OCI-LY1 (cell line): ENCODE results near the gene FAM193B.

Experiments used
- H2AFZ ChIP-seq: fragments of 200-600 bp; sonication (generic), shearing (Covaris generic); 2 replicates; pipeline ENCODE4 v1.6.0; 2014; ENCODE audit warnings: antibody characterized with exemption, mild to moderate bottlenecking, low read length
- H3F3A ChIP-seq: fragments of 200-600 bp; sonication (generic), shearing (Covaris generic); 2 replicates; pipeline ENCODE4 v1.6.0; 2014; ENCODE audit warnings: mild to moderate bottlenecking, antibody characterized with exemption, low read length, moderate library complexity; ENCODE audit not compliant: insufficient read depth
- H3K27ac ChIP-seq: fragments of 200-600 bp; sonication (generic); 2 replicates; pipeline ENCODE4 v1.5.1; 2014; ENCODE audit warnings: low read length, mixed run types, mild to moderate bottlenecking, low read depth; ENCODE audit not compliant: poor library complexity, severe bottlenecking
- H3K27me3 ChIP-seq: fragments of 200-600 bp; sonication (generic); 2 replicates; pipeline ENCODE4 v1.6.0; 2014; ENCODE audit warnings: antibody characterized with exemption, mild to moderate bottlenecking, low read length, moderate library complexity; ENCODE audit not compliant: insufficient read depth
- H3K36me3 ChIP-seq: fragments of 200-600 bp; sonication (generic); 2 replicates; pipeline ENCODE4 v1.6.1; 2014; ENCODE audit warnings: mild to moderate bottlenecking, antibody characterized with exemption, low read length, moderate library complexity, mixed read lengths; ENCODE audit not compliant: insufficient read depth
- H3K4me1 ChIP-seq: fragments of 200-600 bp; sonication (generic); 2 replicates; pipeline ENCODE4 v1.5.1; 2014; ENCODE audit warnings: mild to moderate bottlenecking, low read length, moderate library complexity; ENCODE audit not compliant: insufficient read depth, severe bottlenecking
- H3K4me2 ChIP-seq: fragments of 200-600 bp; sonication (generic), shearing (Covaris generic); 2 replicates; pipeline ENCODE4 v1.6.1; 2014; ENCODE audit warnings: low read length
- H3K4me3 ChIP-seq: fragments of 200-600 bp; sonication (generic); 2 replicates; pipeline ENCODE4 v1.5.1; 2014; ENCODE audit warnings: low read length, low read depth, mild to moderate bottlenecking, mixed read lengths; ENCODE audit not compliant: poor library complexity, severe bottlenecking
- H3K79me2 ChIP-seq: fragments of 200-600 bp; shearing (Covaris generic); 2 replicates; pipeline ENCODE4 v1.6.1; 2016; ENCODE audit warnings: mixed run types, low read length, mixed read lengths; ENCODE audit not compliant: insufficient read depth
- H3K9ac ChIP-seq: fragments of 200-600 bp; sonication (generic), shearing (Covaris generic); 2 replicates; pipeline ENCODE4 v1.6.1; 2014; ENCODE audit warnings: mild to moderate bottlenecking, low read length, mixed read lengths
- H3K9me2 ChIP-seq: fragments of 200-600 bp; sonication (generic), shearing (Covaris generic); 2 replicates; pipeline ENCODE4 v1.6.1; 2014; ENCODE audit warnings: low read depth, mild to moderate bottlenecking, low read length, mixed read lengths
- H3K9me3 ChIP-seq: fragments of 200-600 bp; shearing (Covaris generic); 2 replicates; pipeline ENCODE4 v1.6.1; 2014; ENCODE audit warnings: low read length, mixed read lengths
- H4K20me1 ChIP-seq: fragments of 200-600 bp; sonication (generic), shearing (Covaris generic); 2 replicates; pipeline ENCODE4 v1.6.0; 2016; ENCODE audit warnings: mild to moderate bottlenecking, low read length; ENCODE audit not compliant: insufficient read depth
- CTCF ChIP-seq: fragments of 200-600 bp; sonication (generic), shearing (Covaris generic); IDR thresholded peaks from 2 replicates; pipeline ENCODE4 v1.5.1; 2017; ENCODE audit warnings: mild to moderate bottlenecking, antibody characterized with exemption, low read length, moderate library complexity, mixed read lengths
- EZH2 ChIP-seq: fragments of 200-600 bp; sonication (generic), shearing (Covaris generic); IDR thresholded peaks from 2 replicates; pipeline ENCODE4 v1.8.0; 2017; ENCODE audit warnings: borderline replicate concordance, mixed run types, mild to moderate bottlenecking, antibody characterized with exemption, low read length, moderate library complexity, mixed read lengths

Gene FAM193B

DNA sequence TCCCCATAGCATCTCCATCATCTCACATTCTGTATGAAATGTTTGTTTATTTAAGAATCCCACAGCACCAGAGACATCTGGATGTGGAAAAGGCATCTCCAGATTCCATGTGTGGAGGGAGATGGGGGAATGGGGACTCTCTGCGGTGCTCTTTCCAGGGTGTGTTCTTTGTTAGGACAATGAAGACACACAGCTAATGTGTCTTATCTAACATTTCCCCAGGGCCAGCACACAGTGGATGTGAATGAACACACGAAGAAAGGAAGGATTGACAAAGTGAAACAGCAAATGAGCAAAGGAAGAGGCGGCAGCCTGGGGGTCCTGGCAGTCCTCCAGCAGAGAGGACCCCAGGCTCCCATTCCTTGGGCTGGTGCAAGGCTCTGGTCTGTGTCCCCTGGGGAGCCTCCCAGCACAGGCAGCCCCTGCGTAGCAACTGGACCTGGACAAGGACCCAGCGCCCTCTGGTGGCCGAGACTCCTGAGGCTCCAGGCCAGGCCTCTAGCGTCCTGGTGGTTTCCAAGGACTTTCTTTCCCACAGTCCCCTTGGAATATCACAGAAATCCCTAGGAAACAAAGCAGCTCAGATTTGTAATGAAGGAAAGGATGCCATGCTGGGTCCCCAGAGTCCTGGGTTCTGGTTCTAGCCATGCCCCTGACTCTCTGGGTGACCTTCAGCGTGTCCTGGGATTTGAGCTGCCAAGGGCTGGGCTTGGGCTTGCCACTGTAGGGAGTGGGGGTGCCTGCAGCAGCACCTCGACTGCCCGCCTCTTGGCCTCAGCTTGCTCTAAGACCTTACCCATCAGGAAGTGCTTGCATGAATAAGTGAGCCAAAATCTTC lies 53.5 kb downstream of the FAM193B start:
- Histone ChIP-seq H3K36me3 (peaks cover 31% of the 10 kb centered on the region), H3K27me3 (no peaks in the 10 kb centered on the region), H3K9ac (no peak overlapping the region; the same call in 1 of the 2 replicates), H3K9me3 (no peaks in the 10 kb centered on the region), H3K4me3 (no peak overlapping the region), H3K4me2 (no peak overlapping the region), H4K20me1 (no peaks in the 10 kb centered on the region), H3K4me1 (peaks cover 53% of the 10 kb centered on the region), H3K27ac (peak overlapping the region; percentile 81), H2AFZ (no peak overlapping the region), H3K9me2 (no peaks in the 10 kb centered on the region), H3F3A (peaks cover 7% of the 10 kb centered on the region; the same call in 1 of the 2 replicates), H3K79me2 (no peaks in the 10 kb centered on the region)
- TF ChIP-seq EZH2 = no peak
- TF ChIP-seq CTCF = peak; percentile 97

DNA sequence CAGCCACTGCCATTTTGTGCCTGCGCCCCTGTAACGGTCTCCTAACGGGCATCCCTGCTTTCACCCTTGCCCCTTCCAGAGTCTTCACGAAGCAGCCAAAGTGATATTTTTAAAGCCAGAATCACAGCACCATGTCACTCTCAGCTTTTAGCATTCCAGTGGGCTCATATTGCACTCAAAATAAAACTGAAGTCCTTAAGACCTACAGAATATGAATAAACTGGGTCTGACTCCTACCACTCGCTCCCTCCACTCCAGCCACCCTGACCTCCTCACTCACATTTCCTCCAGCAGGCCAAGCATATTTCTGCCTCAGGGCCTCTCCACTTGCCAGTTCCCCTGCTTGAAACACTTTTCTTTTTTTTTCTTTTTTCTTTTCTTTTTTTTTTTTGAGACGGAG lies 54.5 kb downstream of the FAM193B start:
- Histone ChIP-seq H3K4me1 (peaks cover 61% of the 10 kb centered on the region), H3K27ac (no peak overlapping the region), H3K9me2 (no peaks in the 10 kb centered on the region), H2AFZ (no peak overlapping the region), H3F3A (peaks cover 7% of the 10 kb centered on the region; the same call in 1 of the 2 replicates), H3K79me2 (no peaks in the 10 kb centered on the region), H3K4me3 (no peak overlapping the region), H4K20me1 (no peaks in the 10 kb centered on the region), H3K27me3 (no peaks in the 10 kb centered on the region), H3K4me2 (no peak overlapping the region), H3K9ac (no peak overlapping the region), H3K9me3 (no peaks in the 10 kb centered on the region), H3K36me3 (peaks cover 24% of the 10 kb centered on the region)
- TF ChIP-seq EZH2 (no peak), CTCF (no peak)

GRCh38 chr5:177498013-177498787 lies 56.2 kb downstream of the FAM193B start:
- Histone ChIP-seq H3K27me3 (no peaks in the 10 kb centered on the region), H4K20me1 (no peaks in the 10 kb centered on the region), H2AFZ (no peak overlapping the region), H3F3A (peaks cover 7% of the 10 kb centered on the region; the same call in 1 of the 2 replicates), H3K9me3 (no peaks in the 10 kb centered on the region), H3K4me1 (peaks cover 56% of the 10 kb centered on the region), H3K4me3 (peak overlapping the region; percentile 80), H3K36me3 (peaks cover 8% of the 10 kb centered on the region; the same call in 1 of the 2 replicates), H3K79me2 (no peaks in the 10 kb centered on the region), H3K9ac (peak overlapping the region; percentile 44), H3K27ac (no peak overlapping the region), H3K4me2 (peak overlapping the region; percentile 71), H3K9me2 (no peaks in the 10 kb centered on the region)
- no peak for TF ChIP-seq CTCF
- no peak for TF ChIP-seq EZH2
